H9 (cell line): ENCODE data around the gene NTF3. TPM values are rescaled to one million over a fixed set of nuclear protein-coding genes. Genes with fewer than 3 reads are reported as not detected.

Experiments used
- DNase-seq: peaks from one replicate; pipeline ENCODE4 v3.0.0-alpha.2; 2017
- H2AFZ ChIP-seq: one replicate; pipeline ENCODE4 v1.6.1; 2013; ENCODE audit warnings: mild to moderate bottlenecking, low read length, control low read depth, moderate library complexity
- H2AK5ac ChIP-seq: 2 replicates; pipeline ENCODE4 v1.6.1; 2013; ENCODE audit warnings: low read length, control low read depth, mixed read lengths; ENCODE audit not compliant: insufficient read length
- H2BK120ac ChIP-seq: one replicate; pipeline ENCODE4 v1.6.1; 2013; ENCODE audit warnings: low read depth, mild to moderate bottlenecking, low read length, control low read depth, inconsistent platforms; ENCODE audit not compliant: poor library complexity, severe bottlenecking
- H2BK12ac ChIP-seq: 2 replicates; pipeline ENCODE4 v1.6.1; 2013; ENCODE audit warnings: low read length, control low read depth, mixed read lengths, low read depth; ENCODE audit not compliant: insufficient read length
- H2BK15ac ChIP-seq: 2 replicates; pipeline ENCODE4 v1.6.1; 2013; ENCODE audit warnings: low read depth, low read length, control low read depth
- H2BK20ac ChIP-seq: one replicate; pipeline ENCODE4 v1.6.1; 2013; ENCODE audit warnings: low read depth, mild to moderate bottlenecking, low read length, control low read depth, inconsistent platforms; ENCODE audit not compliant: poor library complexity, severe bottlenecking
- H2BK5ac ChIP-seq: 2 replicates; pipeline ENCODE4 v1.6.1; 2013; ENCODE audit warnings: low read length, control low read depth, mixed read lengths; ENCODE audit not compliant: insufficient read length
- H3K14ac ChIP-seq: 2 replicates; pipeline ENCODE4 v1.6.1; 2013; ENCODE audit warnings: low read length, control low read depth; ENCODE audit not compliant: insufficient read depth
- H3K18ac ChIP-seq: 2 replicates; pipeline ENCODE4 v1.6.1; 2013; ENCODE audit warnings: low read depth, mild to moderate bottlenecking, mixed read lengths, low read length, control low read depth; ENCODE audit not compliant: insufficient read length
- H3K23ac ChIP-seq: 2 replicates; pipeline ENCODE4 v1.6.1; 2013; ENCODE audit warnings: low read length, control low read depth, mixed read lengths, low read depth; ENCODE audit not compliant: insufficient read length
- H3K23me2 ChIP-seq: 2 replicates; pipeline ENCODE4 v1.6.1; 2013; ENCODE audit warnings: low read depth, mild to moderate bottlenecking, mixed read lengths, low read length, control low read depth; ENCODE audit not compliant: insufficient read length, poor library complexity, severe bottlenecking
- H3K27ac ChIP-seq: 2 replicates; pipeline ENCODE4 v1.5.1; 2013; ENCODE audit warnings: low read length, control low read depth, mixed read lengths, low read depth; ENCODE audit not compliant: insufficient read length
- H3K27me3 ChIP-seq: 2 replicates; pipeline ENCODE4 v1.6.1; 2013; ENCODE audit warnings: low read length, control low read depth, inconsistent platforms; ENCODE audit not compliant: insufficient read depth
- H3K4ac ChIP-seq: 2 replicates; pipeline ENCODE4 v1.6.1; 2013; ENCODE audit warnings: low read depth, mild to moderate bottlenecking, control low read depth, inconsistent platforms, low read length, moderate library complexity
- H3K4me1 ChIP-seq: 2 replicates; pipeline ENCODE4 v1.6.1; 2013; ENCODE audit warnings: low read length, control low read depth, inconsistent platforms; ENCODE audit not compliant: insufficient read depth
- H3K4me2 ChIP-seq: 2 replicates; pipeline ENCODE4 v1.6.1; 2013; ENCODE audit warnings: low read length, control low read depth, mixed read lengths; ENCODE audit not compliant: insufficient read length, insufficient read depth
- H3K56ac ChIP-seq: 2 replicates; pipeline ENCODE4 v1.6.1; 2013; ENCODE audit warnings: low read depth, mild to moderate bottlenecking, mixed read lengths, low read length, control low read depth; ENCODE audit not compliant: insufficient read length
- H3K79me1 ChIP-seq: 2 replicates; pipeline ENCODE4 v1.6.1; 2013; ENCODE audit warnings: low read depth, mild to moderate bottlenecking, moderate library complexity, low read length, control low read depth, inconsistent platforms; ENCODE audit not compliant: insufficient read depth, poor library complexity, severe bottlenecking
- H3K79me2 ChIP-seq: 2 replicates; pipeline ENCODE4 v1.6.1; 2013; ENCODE audit warnings: low read length, control low read depth, inconsistent platforms; ENCODE audit not compliant: insufficient read depth
- H3K9ac ChIP-seq: 2 replicates; pipeline ENCODE4 v1.6.1; 2013; ENCODE audit warnings: low read length, control low read depth, mixed read lengths; ENCODE audit not compliant: insufficient read length; ENCODE audit errors: extremely low read depth
- H3K9me3 ChIP-seq: one replicate; pipeline ENCODE4 v1.6.1; 2013; ENCODE audit warnings: low read depth, low read length, inconsistent platforms; ENCODE audit not compliant: control insufficient read depth
- H3T11ph ChIP-seq: one replicate; pipeline ENCODE4 v1.6.1; 2013; ENCODE audit warnings: mild to moderate bottlenecking, low read length, control low read depth, inconsistent platforms
- H4K20me1 ChIP-seq: one replicate; pipeline ENCODE4 v1.6.1; 2013; ENCODE audit not compliant: control insufficient read depth, insufficient read length, insufficient read depth
- H4K5ac ChIP-seq: 2 replicates; pipeline ENCODE4 v1.6.1; 2013; ENCODE audit warnings: low read depth, mild to moderate bottlenecking, mixed read lengths, low read length, control low read depth; ENCODE audit not compliant: insufficient read length
- H4K8ac ChIP-seq: replicated peaks from 2 replicates; pipeline ENCODE4 v1.6.1; 2013; ENCODE audit warnings: low read length, control low read depth, mixed read lengths, low read depth; ENCODE audit not compliant: insufficient read length
- H4K91ac ChIP-seq: 2 replicates; pipeline ENCODE4 v1.6.1; 2013; ENCODE audit warnings: low read depth, mild to moderate bottlenecking, moderate library complexity, mixed read lengths, low read length, control low read depth; ENCODE audit not compliant: insufficient read length
- H3K27ac Mint-ChIP-seq, 3 experiments: 2 replicates in 2 of 3; 3 replicates in 1 of 3; pipeline ENCODE4 v1.8.0; 2020 to 2021; ENCODE audit warnings: mixed read lengths in 3 of 3, mild to moderate bottlenecking in 1 of 3, moderate library complexity in 1 of 3
- H3K27me3 Mint-ChIP-seq: 2 replicates; pipeline ENCODE4 v1.8.0; 2021; ENCODE audit warnings: low read depth, mild to moderate bottlenecking, moderate library complexity, mixed read lengths
- H3K36me3 Mint-ChIP-seq, 3 experiments: 2 replicates in 2 of 3; 3 replicates in 1 of 3; pipeline ENCODE4 v1.8.0; 2020 to 2021; ENCODE audit warnings: low read depth in 3 of 3, mixed read lengths in 3 of 3; ENCODE audit not compliant: insufficient read depth in 1 of 3
- H3K4me1 Mint-ChIP-seq, 2 experiments: 2 replicates each; pipeline ENCODE4 v1.8.0; 2020; ENCODE audit warnings: mixed read lengths in 2 of 2
- H3K4me3 Mint-ChIP-seq, 2 experiments: 2 replicates in 1 of 2; 3 replicates in 1 of 2; pipeline ENCODE4 v1.8.0; 2020 to 2021; ENCODE audit warnings: mild to moderate bottlenecking in 2 of 2, mixed read lengths in 2 of 2, moderate library complexity in 1 of 2
- H3K9me3 Mint-ChIP-seq, 2 experiments: 2 replicates in 1 of 2; 3 replicates in 1 of 2; pipeline ENCODE4 v1.8.0; 2020; ENCODE audit warnings: mild to moderate bottlenecking in 2 of 2, mixed read lengths in 2 of 2, moderate library complexity in 1 of 2
- CTCF ChIP-seq: fragments of 200-600 bp; sonication (generic); conservative IDR thresholded peaks from 3 replicates; pipeline ENCODE4 v1.8.0; 2021; ENCODE audit warnings: antibody characterized with exemption, mild to moderate bottlenecking
- WGBS: extraction: QIAGEN DNeasy Blood & Tissue Kit; methylation state at CpG from one replicate; pipeline ENCODE4 v1.1.7; 2013; ENCODE audit warnings: missing lambda C conversion rate, low lambda C conversion rate, mixed read lengths; ENCODE audit not compliant: insufficient read length; ENCODE audit errors: extremely low coverage; 5-methylcytosine and 5-hydroxymethylcytosine counted together
- total RNA-seq: library from RNA; stranded (reverse); gene quantifications from 2 replicates; pipeline ENCODE4 v1.2.1, GENCODE V29; 2021

NTF3 gene
- total RNA-seq, 1 experiment from 2014 or later: 0.48 TPM

- peak overlapping the region; percentile 92 for H3K14ac ChIP-seq
- H3K36me3 Mint-ChIP-seq: no peaks in the 10 kb centered on the region
- no peak overlapping the region for H2BK15ac ChIP-seq
- no peaks in the 10 kb centered on the region for H3K9me3 ChIP-seq
- no peak for TF ChIP-seq CTCF
- H3K79me2 ChIP-seq: no peaks in the 10 kb centered on the region
- no peak overlapping the region for H2BK12ac ChIP-seq
- H3K4me3 Mint-ChIP-seq: no peak overlapping the region; a peak in 4 of 5 replicates
- peak overlapping the region; percentile 49 for H2AFZ ChIP-seq
- H3K9ac ChIP-seq: no peak overlapping the region
- H2BK20ac ChIP-seq: no peak overlapping the region
- peak overlapping the region; percentile 67 for H3K4me2 ChIP-seq
- no peaks in the 10 kb centered on the region for H3K9me3 Mint-ChIP-seq
- H2AK5ac ChIP-seq: no peak overlapping the region
- H2BK120ac ChIP-seq: no peak overlapping the region
- no peak overlapping the region for H2BK5ac ChIP-seq
- DNase-seq: peak; percentile 65
- H3K27ac Mint-ChIP-seq: peak overlapping the region; percentile 82 to 85 (median 84); a peak in 6 of 7 replicates
- H3K18ac ChIP-seq: peak overlapping the region; percentile 49
- H3K56ac ChIP-seq: no peak overlapping the region
- H4K91ac ChIP-seq: no peak overlapping the region
- no CpG with 5 or more reads among the region's 21 CpGs for WGBS
- peaks cover 3% of the 10 kb centered on the region; the same call in 1 of the 2 replicates for H3K27me3 ChIP-seq
- peaks cover 12% of the 10 kb centered on the region for H3K23me2 ChIP-seq
- H4K20me1 ChIP-seq: no peaks in the 10 kb centered on the region
- no peak overlapping the region for H3K27ac ChIP-seq
- H3K4me1 ChIP-seq: no peaks in the 10 kb centered on the region; the same call in 1 of the 2 replicates
- H3K23ac ChIP-seq: no peak overlapping the region
- peaks cover 14 to 24% of the 10 kb centered on the region in 2 experiments for H3K4me1 Mint-ChIP-seq
- H3K4ac ChIP-seq: no peak overlapping the region
- H4K8ac ChIP-seq: no peak overlapping the region
- no peaks in the 10 kb centered on the region for H3K79me1 ChIP-seq
- peaks cover 17% of the 10 kb centered on the region for H3K27me3 Mint-ChIP-seq
- H4K5ac ChIP-seq: no peak overlapping the region
- no peak overlapping the region for H3T11ph ChIP-seq
These were observed 48.5 kb downstream of the NTF3 start for GRCh38 chr12:5480218-5480937.
